ENCODE data around the gene NLK. TPM values are rescaled to one million over a fixed set of nuclear protein-coding genes. Genes with fewer than 3 reads are reported as not detected.

Gene NLK
- total RNA-seq, 1 donor from 2014 or later, result 26.0 TPM

GRCh38 chr17:28159004-28159403, 116.5 kb downstream of the NLK start:
- TF ChIP-seq CTCF (conservative IDR thresholded peaks at IDR 0.05), result no peak
- H3K4me1 Mint-ChIP-seq, result no peaks in the 10 kb centered on the region
- peaks cover 4% of the 10 kb centered on the region for H3K36me3 Mint-ChIP-seq (ENCODE audit: low read depth)
- H3K9me3 Mint-ChIP-seq, result no peaks in the 10 kb centered on the region
- DNase-seq (ENCODE audit: low read depth, low spot score), result no peak
- no peak overlapping the region for H3K27ac Mint-ChIP-seq (ENCODE audit: unreplicated experiment)
- H3K27me3 Mint-ChIP-seq (ENCODE audit: low read depth), result no peaks in the 10 kb centered on the region
- H3K4me3 Mint-ChIP-seq, result no peak overlapping the region

GRCh38 chr17:28159924-28160323, 117.4 kb downstream of the NLK start:
- no peaks in the 10 kb centered on the region for H3K4me1 Mint-ChIP-seq
- H3K36me3 Mint-ChIP-seq (ENCODE audit: low read depth), result peaks cover 4% of the 10 kb centered on the region
- no peaks in the 10 kb centered on the region for H3K9me3 Mint-ChIP-seq
- no peaks in the 10 kb centered on the region for H3K27me3 Mint-ChIP-seq (ENCODE audit: low read depth)
- H3K27ac Mint-ChIP-seq (ENCODE audit: unreplicated experiment), result no peak overlapping the region
- TF ChIP-seq CTCF (conservative IDR thresholded peaks at IDR 0.05), result no peak
- no peak for DNase-seq (ENCODE audit: low read depth, low spot score)
- no peak overlapping the region for H3K4me3 Mint-ChIP-seq

GRCh38 chr17:28160610-28161009, 118.1 kb downstream of the NLK start:
- DNase-seq (ENCODE audit: low read depth, low spot score), result no peak
- Mint-ChIP-seq H3K27ac (ENCODE audit: unreplicated experiment) (no peak overlapping the region), H3K36me3 (ENCODE audit: low read depth) (peaks cover 4% of the 10 kb centered on the region), H3K27me3 (ENCODE audit: low read depth) (no peaks in the 10 kb centered on the region), H3K4me1 (no peaks in the 10 kb centered on the region), H3K4me3 (no peak overlapping the region), H3K9me3 (no peaks in the 10 kb centered on the region)
- TF ChIP-seq CTCF (conservative IDR thresholded peaks at IDR 0.05), result no peak

- DNase-seq (ENCODE audit: low read depth, low spot score), result no peak
- peaks cover 4% of the 10 kb centered on the region for H3K36me3 Mint-ChIP-seq (ENCODE audit: low read depth)
- H3K27me3 Mint-ChIP-seq (ENCODE audit: low read depth), result no peaks in the 10 kb centered on the region
- H3K4me3 Mint-ChIP-seq, result no peak overlapping the region
- no peaks in the 10 kb centered on the region for H3K9me3 Mint-ChIP-seq
- TF ChIP-seq CTCF (conservative IDR thresholded peaks at IDR 0.05), result no peak
- no peaks in the 10 kb centered on the region for H3K4me1 Mint-ChIP-seq
- H3K27ac Mint-ChIP-seq (ENCODE audit: unreplicated experiment), result no peak overlapping the region
Observed at GRCh38 chr17:28161311-28161710, 118.8 kb downstream of the NLK start.

GRCh38 chr17:28166478-28166877, 124.0 kb downstream of the NLK start:
- Mint-ChIP-seq H3K27ac (ENCODE audit: unreplicated experiment) (no peak overlapping the region), H3K27me3 (ENCODE audit: low read depth) (no peaks in the 10 kb centered on the region), H3K4me3 (no peak overlapping the region), H3K36me3 (ENCODE audit: low read depth) (peaks cover 3% of the 10 kb centered on the region), H3K4me1 (no peaks in the 10 kb centered on the region), H3K9me3 (no peaks in the 10 kb centered on the region)
- no peak for DNase-seq (ENCODE audit: low read depth, low spot score)
- no peak for TF ChIP-seq CTCF (conservative IDR thresholded peaks at IDR 0.05)

All from neural crest cell (in vitro differentiated cells).